GM19023 (cell line): ENCODE measurements around the gene GATA5.

Experiments
- ATAC-seq: cut with Tn5 transposase; IDR thresholded peaks from one replicate; pipeline ENCODE4 v1.9.1; 2021; ENCODE audit warnings: mild to moderate bottlenecking, moderate library complexity; ENCODE audit not compliant: unreplicated experiment

The GATA5 gene, protein sequence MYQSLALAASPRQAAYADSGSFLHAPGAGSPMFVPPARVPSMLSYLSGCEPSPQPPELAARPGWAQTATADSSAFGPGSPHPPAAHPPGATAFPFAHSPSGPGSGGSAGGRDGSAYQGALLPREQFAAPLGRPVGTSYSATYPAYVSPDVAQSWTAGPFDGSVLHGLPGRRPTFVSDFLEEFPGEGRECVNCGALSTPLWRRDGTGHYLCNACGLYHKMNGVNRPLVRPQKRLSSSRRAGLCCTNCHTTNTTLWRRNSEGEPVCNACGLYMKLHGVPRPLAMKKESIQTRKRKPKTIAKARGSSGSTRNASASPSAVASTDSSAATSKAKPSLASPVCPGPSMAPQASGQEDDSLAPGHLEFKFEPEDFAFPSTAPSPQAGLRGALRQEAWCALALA

DNA sequence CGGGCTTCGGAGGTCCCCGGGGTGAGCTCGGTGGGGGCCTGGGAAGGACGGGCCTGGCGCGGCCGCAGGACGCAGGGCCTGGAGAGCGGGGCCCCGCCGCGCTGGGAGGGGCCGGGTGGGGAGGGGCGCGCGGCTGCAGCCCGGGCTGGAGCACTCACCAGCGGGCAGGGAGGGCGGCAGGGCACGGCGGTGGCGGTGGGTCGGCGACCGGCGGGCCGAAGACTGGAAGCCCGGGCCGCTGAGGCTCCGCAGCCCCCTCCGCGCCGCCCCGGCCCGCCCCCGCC is at the start of gene GATA5:
Gene GATA5, minus strand, starts transcription at position 224 of the 284 bp plus-strand sequence. CDS start 474 bp downstream, outside the sequence.
- no peak for ATAC-seq

DNA sequence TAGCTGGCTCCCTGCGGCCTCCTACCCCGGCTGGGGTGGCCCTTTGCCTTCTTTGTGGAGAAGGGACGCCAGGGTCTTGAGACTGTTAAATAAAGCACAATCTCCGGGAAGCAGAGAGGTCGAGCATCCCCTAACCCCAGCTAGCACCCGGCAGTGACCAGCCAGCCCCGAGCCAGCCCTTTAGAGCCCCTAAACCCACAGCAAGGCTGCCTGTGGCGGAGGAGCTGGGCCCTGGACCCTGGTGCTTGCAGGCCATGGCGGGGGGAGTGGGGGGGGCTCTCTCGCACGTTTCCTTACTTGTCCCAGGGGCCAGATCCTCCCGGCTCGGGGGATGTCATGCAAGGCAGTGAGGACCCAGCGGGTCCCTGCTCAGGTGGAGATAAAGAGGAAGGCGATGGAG is 49.2 kb upstream of the GATA5 start:
- no peak for ATAC-seq

DNA sequence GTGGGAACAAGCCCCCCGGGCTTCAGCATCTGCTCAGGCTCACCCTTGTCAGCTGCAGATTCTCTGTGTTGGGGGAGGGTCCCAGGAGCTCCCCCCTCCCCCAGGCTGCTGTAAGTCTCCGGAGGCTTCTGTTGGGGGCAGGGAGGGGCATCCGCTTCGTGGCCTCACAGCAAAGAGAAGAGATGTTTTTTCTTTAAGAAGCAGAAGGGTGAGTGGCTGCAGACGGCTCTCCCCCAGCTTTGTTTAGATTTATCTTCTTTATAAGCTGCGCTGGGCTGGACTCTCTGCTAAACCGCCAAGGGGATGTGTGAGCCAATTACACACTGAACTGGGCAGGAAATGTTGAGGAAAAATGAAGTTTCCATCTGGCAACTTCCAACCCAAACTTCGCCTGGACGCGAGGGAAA is 48.7 kb upstream of the GATA5 start:
- ATAC-seq, result no peak

DNA sequence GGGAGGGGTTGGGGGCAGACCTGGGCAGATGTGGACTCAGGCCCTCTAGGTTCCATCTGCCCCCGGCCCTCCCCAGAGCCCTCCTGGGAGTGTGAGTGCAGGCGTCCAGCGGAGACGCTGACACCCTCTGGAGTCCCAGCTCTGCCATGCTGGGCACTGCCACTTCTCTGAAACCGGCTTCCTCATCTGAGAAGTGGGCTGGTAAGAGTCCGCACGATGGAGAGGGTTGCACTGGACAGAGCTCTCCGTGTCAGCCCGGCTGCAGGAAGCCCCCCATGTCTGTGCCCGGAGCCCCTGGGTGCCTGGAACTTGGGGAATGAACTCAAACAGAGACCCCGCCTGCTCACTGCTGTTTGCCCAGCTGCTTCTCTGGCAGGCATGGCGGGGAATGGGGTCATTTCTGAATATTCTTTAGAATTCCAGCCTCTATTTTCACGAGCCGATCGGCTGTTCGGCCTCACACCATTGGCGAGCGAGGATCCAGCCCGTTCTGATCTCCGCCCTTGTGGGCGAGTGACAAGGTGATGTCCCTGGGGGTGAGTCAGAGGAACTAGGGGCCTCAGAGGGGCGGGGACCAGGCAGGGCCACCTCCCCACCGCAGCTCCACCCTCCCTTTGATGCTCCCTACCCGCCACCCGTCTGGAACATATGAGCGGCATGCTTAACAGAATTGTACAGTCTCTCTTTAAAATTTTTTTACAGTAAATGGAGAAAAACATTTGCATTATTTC is 47.8 kb upstream of the GATA5 start:
- no peak for ATAC-seq

DNA sequence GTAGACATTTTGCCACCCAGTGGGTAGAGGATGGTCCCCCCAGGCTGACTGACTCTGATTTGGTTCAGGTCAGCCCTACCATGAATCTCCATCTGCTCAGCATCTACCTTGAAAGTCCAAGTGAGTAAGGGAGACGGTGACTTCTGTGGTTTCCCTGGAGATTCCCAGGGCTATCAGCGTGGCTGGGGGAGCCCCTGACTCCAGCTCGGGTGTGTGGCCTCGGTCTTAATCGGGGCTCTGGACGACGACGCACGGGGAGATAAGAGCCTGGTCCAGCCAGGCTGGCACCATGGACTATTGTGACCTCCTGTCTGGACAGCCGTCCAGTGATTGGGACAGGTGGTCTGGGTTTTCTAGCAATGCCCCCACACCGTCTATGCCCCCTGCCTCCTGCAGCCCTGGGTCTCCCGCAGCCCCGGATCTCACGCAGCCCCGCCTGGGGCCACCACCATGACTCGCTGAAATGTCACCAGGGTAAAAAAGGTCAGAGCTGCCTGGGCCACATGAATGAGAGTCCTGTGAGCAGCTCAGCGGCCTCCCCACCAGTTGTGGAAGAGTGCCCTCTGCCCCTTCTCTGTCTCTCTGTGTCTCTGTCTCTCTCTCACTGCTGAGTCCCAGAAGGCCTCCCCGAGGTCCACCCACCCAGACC is 47.1 kb upstream of the GATA5 start:
- no peak for ATAC-seq

DNA sequence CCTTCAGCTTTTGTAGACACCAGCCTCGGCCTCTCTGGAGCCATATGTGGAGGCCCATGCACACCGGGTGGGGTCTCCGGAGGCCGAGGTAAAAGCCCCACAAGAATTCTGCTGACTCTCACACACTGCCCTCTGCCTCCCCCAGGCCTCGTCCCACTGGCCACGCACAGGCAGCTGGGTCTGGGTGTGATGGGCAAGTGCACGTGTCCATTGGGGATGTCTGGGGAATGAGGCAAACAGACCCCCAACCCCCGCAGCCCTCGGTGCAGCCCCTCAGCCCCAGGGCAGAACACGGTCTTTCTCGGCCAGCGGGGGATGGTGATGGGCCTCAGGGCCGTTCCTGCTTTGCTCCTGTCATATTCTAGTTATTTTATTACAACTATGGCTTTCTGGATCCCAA is 44.0 kb upstream of the GATA5 start:
- no peak for ATAC-seq

DNA sequence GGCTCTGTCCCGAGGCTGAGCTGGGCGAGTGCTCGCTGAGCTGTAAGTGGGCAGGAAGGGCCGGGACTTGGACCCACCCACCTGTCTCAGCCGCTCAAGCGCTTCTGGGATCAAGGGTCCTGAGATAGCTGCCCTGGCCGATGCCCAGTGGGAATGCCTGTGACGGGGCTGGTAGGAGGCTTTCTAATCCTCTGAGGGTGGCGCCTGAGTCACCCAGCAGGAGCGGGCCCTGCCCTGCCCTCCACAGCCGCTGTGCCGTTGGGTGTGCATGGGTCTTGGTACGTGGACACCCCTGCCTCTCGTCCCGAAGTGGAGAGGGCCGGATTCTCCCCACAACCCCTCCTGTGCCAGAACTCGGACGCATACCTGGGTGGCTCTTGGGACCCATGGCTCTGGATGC is 43.1 kb upstream of the GATA5 start:
- ATAC-seq, result no peak

DNA sequence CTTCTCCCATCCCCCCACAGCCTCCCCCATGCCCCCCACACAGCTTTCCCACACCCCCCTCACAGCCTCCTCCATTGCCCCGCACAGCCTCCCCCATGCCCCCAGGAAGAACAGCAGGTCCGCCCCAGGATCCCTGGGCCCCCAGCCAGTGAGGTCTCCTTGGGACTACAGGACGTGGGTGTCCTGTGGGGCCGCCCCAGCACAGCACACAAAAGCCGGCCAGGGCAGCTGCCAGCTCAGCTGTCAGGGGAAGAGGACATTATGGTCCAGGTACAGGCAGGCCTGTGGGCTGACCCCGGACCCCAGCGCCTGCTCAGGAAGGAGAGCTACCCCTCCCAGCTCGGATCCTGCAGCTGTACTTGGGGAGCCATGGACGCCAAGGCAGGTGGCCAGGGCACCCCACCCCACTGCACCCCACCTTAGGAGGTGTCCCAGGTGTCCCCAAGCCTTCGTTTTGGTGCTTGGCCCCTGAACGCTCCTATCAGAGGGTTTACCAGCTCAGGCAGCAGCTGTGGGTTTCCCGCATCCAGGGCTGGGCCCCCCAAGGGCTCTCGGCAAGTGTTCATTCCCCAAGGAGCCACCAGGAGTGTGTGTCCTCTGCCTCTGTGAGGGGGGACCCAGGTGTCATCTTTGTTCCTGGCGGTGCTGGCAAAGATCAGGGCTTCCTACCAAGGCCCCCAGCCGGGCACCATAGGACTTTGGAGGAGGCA is 42.3 kb upstream of the GATA5 start:
- ATAC-seq, result no peak

DNA sequence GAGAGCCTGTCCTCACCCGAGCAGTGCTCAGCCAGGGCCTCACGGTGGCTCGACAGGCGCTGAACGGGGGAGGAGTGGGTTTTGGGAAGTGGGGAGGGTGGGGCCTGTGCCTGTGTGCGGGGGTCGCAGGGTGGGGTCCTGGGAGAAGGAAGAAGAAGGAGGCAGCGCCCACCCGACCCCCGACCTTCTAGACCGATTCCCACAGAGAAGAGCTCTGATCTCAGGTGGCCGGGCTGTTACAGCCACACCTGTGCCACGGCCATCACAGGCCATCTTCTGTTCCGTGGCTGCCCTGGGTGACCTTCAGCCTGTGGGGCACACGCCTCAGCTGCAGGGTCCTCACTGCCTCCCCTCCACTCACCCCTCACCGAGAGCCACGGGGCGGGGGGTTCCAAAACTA is 41.4 kb upstream of the GATA5 start:
- ATAC-seq, result no peak

DNA sequence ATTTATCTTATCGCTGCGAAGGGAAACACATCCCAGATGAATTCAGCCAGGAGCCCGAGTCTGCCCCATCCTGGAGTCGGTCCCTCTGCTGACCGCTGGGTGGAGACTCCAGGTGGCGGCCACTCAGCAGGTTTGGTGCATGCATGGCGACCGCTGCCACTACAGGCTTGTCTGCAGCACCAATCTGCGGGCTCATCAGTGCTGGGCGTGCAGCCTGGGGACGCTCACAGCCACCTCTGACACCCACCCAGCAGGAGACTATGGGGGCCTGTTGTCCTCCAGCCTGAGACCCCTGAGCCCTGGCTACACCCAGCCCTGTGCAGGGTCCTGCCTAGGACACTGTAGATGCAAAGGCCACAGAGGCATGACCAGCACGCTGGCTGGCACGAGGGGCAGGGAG is 40.5 kb upstream of the GATA5 start:
- ATAC-seq, result no peak

DNA sequence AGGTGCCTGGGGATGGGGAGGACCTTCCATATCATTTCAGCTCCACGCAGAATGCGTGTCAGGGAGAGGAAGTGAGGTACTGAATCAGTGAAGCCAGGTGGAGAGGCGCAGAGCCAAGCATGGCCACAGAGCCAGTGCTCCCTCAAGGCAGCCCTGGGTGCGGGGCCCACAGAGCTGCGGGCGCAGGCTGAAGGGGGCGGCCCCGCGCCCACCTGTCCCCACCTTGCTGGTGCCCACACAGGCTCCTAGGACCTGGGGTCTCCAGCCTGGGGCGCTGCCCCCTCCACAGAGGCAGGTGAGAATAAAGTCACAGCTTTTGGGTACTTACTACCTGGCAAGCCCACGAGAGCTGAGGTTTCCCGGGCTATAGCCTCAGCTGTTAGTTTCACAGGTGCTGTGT is 40.0 kb upstream of the GATA5 start:
- ATAC-seq, result no peak

DNA sequence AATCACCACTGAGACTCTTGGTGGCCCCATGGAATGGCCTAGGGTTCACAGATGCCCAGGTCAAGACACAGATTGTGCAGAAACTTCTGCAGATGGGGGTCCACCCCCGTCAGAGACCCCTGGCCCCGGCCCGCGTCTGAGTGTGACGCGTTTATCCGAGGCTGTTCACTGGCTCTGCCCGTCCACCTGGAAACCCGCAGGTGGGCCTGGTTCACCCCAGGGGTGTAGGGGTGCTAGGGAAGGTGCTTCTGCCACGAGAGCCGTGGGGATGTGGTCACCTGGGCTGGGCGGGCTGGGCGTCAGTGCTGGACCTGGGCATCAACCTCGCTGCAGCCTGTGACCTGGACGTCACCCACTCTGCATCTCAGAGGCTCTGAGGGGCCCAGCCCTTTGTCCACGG is 39.5 kb upstream of the GATA5 start:
- ATAC-seq, result no peak

DNA sequence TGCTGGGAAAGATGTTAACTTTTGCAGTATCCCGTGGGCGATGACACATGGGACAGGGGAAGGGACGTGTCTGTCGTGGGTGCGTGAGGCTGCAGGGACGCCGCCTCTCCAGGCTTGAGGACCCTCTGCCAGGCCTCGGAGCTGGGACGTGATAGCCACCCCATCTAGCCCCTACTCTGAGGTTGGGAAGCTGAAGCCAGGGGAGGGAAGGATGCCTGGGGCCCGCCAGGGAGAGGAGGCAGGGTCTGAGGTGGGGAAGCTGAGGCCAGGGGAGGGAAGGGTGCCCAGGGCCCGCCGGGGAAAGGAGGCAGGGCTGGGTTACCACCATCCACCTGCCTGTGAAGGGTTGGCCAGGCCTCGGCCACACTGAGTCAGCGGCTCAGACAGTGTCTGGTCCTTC is 38.2 kb upstream of the GATA5 start:
- no peak for ATAC-seq

DNA sequence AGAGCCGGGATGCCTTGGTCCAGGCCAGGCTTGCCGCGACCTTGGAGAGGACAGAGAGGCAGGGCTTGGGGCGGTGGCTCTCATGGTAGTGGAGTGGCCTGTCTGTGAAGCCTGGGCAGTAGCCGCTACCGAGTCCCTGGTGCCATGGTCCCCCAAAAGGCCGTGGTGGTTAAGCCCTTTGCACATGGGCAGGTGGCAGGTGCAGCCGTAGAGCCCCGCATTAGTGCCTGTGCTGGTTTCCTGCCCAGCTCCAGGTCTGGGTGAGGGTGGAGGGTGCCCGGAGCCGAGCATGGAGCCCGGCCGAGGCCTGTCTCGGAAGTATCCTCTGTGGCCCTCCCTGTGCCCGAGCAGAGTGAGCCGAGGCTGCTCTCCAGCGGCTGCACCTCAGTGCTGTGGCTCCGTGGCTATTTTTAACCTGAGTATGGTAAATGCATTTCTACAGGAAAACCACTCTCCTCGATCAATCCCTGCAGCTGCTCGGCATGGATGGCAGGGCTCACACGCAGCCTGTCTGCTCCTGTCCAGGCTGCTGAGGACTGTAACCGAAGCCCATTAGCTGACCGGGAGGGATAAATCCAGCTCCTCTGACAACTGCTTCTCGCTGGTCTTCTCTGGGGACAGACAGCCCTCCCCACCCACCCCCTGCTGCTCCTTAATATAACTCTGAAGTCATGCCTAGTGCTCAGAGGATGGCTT is 36.3 kb upstream of the GATA5 start:
- ATAC-seq, result no peak

DNA sequence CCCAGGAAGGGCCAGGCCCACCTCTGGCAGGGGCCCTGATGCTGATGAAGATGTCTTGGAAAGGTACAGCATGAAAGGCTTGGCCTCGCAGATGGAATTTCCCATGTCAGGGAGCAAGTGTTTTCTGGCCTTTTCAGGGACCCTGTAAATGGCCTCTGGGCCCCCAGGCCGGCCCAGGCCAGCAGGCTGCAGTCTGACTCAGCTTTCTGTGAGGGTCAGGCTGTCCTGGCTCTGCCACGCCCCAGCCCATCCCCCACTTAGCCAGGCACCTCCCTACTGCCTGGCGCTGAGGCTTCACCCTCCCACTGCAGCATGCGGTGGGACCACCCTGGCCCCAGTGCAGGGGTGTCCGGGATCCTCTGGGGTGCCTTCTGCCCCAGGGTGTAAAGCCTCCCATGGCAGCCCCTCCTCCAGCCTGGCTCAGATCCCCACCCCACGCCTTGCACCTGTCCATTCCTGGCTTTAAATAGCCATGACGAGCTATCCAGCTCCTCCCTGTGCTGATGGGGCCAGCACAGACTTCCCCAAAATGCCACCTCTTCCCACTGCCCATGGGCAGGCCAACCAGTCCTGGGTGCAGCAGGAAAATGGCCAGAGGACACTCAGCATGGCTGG is 35.6 kb upstream of the GATA5 start:
- no peak for ATAC-seq

DNA sequence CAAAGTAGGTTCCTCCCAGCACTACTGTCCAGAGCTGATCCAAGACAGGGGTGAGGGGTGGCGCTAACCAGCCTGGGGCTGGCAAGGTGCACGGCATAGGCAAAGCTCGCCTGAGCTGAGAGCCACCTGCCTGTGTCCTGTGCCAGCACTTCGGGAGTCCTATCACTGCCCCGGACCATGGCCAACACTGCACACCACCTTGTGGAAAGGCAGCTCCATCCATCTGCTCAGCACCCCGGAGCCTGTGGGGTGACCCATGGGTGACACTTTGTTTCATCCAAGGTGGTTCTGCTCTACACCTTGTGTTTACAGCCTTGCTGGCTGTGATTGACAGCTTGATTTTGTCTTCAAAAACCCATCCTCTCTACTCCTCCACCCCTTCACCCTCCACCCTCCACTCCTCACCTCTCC is 32.9 kb upstream of the GATA5 start:
- no peak for ATAC-seq

DNA sequence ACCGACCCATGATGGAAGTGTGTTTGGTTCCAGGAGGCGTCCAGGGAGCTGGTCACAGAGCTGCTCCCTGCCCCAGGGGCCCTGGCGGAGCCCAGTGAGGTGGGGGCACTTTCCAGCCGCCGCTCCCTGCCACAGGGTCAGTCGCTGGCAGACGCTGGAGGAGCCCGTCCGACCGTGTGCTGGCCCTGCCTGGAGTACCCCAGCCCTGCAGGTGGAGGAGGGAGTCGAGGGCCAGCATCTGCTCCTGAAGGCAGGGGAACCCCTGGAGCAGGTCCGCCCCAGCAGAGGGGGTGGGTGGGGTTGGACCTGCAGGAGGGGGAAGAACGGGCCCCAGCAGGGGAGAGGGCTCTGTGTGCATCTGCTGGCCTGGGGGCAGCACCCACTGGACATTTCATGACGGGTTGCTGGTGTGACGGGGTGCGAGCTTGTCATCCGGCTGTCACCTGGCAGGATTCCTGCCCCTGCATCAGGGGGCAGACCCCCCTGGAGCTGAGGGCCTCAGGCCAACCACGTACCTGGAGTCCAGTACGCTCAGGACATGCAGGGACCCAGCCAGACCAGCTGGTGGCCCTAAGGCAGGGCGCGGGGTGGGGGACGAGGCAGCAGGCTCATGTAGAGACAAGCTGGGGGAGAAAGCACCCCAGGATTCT is 32.3 kb upstream of the GATA5 start:
- ATAC-seq, result no peak

DNA sequence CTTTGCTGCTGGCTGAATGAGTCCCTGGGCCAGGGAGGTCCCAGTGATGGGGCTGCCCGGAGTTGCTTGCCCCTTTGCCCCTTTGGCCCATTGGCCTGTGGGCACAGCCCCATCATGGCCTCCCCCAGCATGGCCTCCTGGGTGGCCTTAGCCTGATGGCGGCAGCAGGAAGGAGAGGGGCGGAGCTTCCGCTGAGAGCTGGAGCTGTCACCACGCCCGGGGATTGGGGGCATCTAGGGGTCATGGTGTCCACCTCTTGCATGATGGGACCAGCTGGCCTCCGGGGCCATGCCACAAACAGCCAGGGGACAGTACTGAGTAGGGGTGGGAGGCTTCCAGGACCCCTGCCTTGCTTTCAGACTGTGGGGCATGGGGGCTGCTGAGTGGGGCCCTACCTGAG is 31.5 kb upstream of the GATA5 start:
- ATAC-seq, result no peak

DNA sequence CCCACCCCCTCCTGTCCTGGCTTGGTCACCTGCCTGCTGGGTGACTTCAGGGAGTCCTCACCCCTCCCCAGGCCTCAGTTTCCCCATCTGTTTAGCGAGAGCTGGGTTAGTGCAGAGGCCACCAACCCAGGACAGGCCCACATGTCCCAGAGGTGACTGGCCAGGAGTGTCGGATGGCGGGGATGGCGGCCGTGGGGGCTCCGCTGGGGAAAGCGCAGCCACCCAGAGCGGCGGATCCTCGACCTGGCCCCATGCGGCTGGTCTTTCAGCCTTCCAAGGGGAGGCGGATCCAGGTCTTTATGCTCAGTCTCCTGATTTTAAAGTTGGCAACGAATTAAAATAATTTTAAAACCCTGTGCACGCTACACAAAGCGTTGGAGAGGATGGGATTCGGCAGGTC is 31.0 kb upstream of the GATA5 start:
- no peak for ATAC-seq

DNA sequence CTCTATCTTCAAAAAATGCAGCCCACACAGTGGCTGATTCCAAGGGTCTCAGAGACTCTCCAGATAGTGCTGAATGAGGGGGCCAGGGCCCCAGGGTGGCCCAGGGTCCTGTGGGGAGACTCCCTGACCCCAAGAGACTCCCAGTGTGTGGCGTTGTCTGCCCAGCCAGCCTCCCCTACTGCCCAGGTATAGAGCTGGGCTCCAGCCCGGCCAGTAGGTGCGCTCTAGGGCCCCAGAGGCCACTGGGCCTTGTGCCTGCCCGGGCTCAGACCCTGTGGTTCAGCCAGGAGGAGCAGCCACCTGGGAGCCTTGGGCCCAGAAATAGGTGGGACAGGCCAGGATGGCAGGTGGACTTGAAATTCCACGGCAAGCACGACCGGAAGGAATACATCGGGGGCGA is 30.3 kb upstream of the GATA5 start:
- no peak for ATAC-seq
